GM12801 (cell line): ENCODE data around the gene TGOLN2.

Experiments
- TF ChIP-seq, protein P1 (sequence below): IDR thresholded peaks from one replicate; pipeline ENCODE4 v1.5.1; 2011; ENCODE audit warnings: control low read depth; ENCODE audit not compliant: insufficient read length; ENCODE audit errors: extremely low read depth

The TGOLN2 gene

DNA sequence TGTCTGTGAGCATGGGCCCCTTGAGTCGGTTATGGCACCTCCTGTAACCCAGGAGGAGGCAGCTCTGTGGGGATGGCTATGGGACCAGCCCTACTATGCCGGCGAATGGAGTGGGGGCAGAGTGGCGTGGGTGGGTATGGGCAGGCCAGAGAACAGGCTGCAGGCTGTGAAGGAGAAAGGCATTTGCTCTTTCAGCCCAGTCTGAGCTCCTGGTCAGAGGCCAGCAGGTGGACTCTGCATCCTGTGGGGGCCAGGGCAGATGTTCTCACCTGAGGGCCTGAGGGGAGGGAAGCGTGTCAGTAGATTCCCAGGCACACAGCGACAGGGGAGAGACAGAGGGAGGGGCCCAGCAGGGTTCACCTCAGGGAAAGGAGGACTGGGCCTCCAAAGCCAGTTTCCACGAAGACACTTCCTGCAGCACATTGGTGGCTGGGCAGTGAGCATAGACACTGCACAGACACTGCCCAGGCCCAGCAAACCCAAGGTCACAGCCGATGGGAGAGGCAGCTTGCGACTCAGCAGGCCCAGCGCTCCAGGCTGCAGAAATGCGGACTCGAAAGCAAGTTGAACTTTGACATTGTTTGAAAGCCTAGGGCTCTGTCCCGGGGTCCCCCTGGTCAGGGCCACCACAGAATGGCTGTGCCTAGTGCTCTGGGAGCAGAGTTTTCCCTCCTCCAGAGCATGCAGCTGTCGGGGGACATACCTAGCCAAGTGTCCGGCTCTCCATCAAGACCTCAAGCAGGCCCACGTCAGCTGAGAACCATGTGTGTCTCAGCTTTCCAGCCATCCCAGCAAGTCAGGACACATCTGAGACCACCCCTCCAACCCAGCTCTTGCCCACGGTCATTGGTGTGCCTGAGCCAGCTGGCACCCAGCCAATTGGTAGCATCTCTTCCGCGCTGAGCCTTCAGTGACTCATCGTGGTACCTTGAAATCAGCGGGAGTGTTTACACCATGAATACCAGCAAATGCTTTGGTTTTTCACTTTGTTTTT lies 53.8 kb downstream of the TGOLN2 start:
- TF ChIP-seq, protein P1, sequence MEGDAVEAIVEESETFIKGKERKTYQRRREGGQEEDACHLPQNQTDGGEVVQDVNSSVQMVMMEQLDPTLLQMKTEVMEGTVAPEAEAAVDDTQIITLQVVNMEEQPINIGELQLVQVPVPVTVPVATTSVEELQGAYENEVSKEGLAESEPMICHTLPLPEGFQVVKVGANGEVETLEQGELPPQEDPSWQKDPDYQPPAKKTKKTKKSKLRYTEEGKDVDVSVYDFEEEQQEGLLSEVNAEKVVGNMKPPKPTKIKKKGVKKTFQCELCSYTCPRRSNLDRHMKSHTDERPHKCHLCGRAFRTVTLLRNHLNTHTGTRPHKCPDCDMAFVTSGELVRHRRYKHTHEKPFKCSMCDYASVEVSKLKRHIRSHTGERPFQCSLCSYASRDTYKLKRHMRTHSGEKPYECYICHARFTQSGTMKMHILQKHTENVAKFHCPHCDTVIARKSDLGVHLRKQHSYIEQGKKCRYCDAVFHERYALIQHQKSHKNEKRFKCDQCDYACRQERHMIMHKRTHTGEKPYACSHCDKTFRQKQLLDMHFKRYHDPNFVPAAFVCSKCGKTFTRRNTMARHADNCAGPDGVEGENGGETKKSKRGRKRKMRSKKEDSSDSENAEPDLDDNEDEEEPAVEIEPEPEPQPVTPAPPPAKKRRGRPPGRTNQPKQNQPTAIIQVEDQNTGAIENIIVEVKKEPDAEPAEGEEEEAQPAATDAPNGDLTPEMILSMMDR = no peak

DNA sequence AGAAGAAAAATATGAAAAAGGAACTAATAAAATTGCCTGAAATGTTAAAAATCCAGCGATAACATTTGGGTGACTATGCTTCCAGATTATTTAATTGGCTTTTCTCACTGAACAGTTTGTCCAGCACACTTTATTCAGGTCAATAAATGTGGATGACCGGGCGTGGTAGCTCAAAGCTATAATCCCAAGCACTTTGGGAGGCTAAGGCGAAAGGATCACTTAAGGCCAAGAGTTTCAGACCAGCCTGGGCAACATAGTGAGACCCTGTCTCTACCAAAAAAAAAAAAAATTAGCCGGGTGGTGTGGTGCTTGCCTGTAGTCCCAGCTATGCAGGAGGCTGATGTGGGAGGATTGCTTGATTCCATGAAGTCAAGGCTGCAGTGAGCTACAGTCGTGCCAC lies 55.4 kb downstream of the TGOLN2 start:
- TF ChIP-seq, protein P1 = no peak

- TF ChIP-seq, protein P1 = no peak
Observed at GRCh38 chr2:85269959-85270358, 57.8 kb downstream of the TGOLN2 start.
